ENCODE results near the gene DUSP1. TPM values are rescaled to one million over a fixed set of nuclear protein-coding genes. Genes with fewer than 3 reads are reported as not detected.
A peak's percentile ranks its signal among the peaks of the same experiment; 100 is the strongest.

Gene DUSP1
- total and polyA plus RNA-seq, 10 of the 15 experiments (the other 5 are each of a cell fraction or from before 2014, with no cell fraction given), result 1.4 to 6.2 (median 3.9) TPM

DNA sequence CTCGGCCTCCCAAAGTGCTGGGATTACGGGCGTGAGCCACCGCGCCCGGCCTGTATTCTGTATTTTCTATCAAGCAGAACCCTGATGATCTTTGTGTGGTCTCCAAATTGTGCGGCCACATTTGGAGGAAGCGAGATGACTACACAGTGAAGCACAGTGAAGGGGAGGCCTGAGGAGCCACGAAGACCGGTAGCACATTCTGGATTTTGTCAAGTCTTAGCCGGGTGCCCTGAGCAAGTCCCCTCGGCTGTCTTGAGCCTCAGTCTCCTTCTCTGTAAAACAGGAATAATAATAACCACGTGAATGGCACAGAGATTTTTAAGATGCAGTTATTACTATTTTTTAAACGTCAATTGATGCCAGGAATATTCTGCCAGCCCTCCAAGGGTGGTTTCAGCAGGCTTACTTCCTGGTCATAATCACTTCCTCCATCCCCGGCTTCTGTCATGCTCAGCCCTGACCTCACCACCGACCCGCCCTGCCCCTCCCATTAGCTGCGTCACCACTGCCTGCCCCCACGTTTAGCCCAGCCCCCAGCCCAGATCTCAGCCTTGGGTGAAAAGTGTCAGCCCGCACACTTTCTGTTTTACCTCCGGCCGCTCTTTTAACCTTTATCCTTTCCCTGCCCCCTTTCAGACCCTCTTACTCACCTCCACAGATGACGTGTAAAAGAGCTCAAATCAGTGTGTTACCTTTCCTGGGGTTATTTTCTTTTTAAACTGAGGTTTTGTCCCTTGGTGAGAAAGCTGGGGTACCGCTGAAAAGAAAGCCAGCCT lies 36.1 kb upstream of the DUSP1 start (continued):
- TF ChIP-seq NR2C2 (IDR thresholded peaks at IDR 0.05; ENCODE audit: borderline replicate concordance, control insufficient read depth, insufficient read length, low read depth) (no peak), RFX5 (IDR thresholded peaks at IDR 0.05; ENCODE audit: low read depth, low read length) (no peak), DPF2 (IDR thresholded peaks at IDR 0.05) (no peak), RAD51 (IDR thresholded peaks at IDR 0.05) (no peak), HDAC2 (IDR thresholded peaks at IDR 0.05) (no peak), MEF2B (IDR thresholded peaks at IDR 0.05; ENCODE audit: partially characterized antibody, poor library complexity, severe bottlenecking) (peak; percentile 50), EZH2 (IDR thresholded peaks at IDR 0.05; ENCODE audit: borderline replicate concordance, control insufficient read depth, low read depth, low read length) (no peak), IKZF1 (conservative IDR thresholded peaks at IDR 0.05) (peak; percentile 36; the same call in 1 of the 2 replicates), KDM1A (IDR thresholded peaks at IDR 0.05; ENCODE audit: borderline replicate concordance) (no peak), ZNF24 (IDR thresholded peaks at IDR 0.05) (no peak), NFXL1 (IDR thresholded peaks at IDR 0.05; ENCODE audit: borderline replicate concordance) (no peak), JUNB (IDR thresholded peaks at IDR 0.05) (peak; percentile 78), BHLHE40 (IDR thresholded peaks at IDR 0.05; ENCODE audit: borderline replicate concordance in 1 of 2, low read depth in 2 of 2, low read length in 1 of 2) (peak; percentile 9 to 43; a peak in 2 of 4 replicates), CHD2 (IDR thresholded peaks at IDR 0.05; ENCODE audit: borderline replicate concordance, low read depth, low read length) (peak; percentile 75; the same call in 1 of the 2 replicates), ZNF622 (IDR thresholded peaks at IDR 0.05) (no peak), BMI1 (IDR thresholded peaks at IDR 0.05; ENCODE audit: borderline replicate concordance) (no peak), SMAD5 (IDR thresholded peaks at IDR 0.05; ENCODE audit: low read depth) (no peak)
- TF ChIP-seq, protein P1, sequence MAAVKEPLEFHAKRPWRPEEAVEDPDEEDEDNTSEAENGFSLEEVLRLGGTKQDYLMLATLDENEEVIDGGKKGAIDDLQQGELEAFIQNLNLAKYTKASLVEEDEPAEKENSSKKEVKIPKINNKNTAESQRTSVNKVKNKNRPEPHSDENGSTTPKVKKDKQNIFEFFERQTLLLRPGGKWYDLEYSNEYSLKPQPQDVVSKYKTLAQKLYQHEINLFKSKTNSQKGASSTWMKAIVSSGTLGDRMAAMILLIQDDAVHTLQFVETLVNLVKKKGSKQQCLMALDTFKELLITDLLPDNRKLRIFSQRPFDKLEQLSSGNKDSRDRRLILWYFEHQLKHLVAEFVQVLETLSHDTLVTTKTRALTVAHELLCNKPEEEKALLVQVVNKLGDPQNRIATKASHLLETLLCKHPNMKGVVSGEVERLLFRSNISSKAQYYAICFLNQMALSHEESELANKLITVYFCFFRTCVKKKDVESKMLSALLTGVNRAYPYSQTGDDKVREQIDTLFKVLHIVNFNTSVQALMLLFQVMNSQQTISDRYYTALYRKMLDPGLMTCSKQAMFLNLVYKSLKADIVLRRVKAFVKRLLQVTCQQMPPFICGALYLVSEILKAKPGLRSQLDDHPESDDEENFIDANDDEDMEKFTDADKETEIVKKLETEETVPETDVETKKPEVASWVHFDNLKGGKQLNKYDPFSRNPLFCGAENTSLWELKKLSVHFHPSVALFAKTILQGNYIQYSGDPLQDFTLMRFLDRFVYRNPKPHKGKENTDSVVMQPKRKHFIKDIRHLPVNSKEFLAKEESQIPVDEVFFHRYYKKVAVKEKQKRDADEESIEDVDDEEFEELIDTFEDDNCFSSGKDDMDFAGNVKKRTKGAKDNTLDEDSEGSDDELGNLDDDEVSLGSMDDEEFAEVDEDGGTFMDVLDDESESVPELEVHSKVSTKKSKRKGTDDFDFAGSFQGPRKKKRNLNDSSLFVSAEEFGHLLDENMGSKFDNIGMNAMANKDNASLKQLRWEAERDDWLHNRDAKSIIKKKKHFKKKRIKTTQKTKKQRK (IDR thresholded peaks at IDR 0.05; ENCODE audit: low read depth, low read length), result no peak
- TF ChIP-seq, protein P2, sequence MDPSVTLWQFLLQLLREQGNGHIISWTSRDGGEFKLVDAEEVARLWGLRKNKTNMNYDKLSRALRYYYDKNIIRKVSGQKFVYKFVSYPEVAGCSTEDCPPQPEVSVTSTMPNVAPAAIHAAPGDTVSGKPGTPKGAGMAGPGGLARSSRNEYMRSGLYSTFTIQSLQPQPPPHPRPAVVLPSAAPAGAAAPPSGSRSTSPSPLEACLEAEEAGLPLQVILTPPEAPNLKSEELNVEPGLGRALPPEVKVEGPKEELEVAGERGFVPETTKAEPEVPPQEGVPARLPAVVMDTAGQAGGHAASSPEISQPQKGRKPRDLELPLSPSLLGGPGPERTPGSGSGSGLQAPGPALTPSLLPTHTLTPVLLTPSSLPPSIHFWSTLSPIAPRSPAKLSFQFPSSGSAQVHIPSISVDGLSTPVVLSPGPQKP (IDR thresholded peaks at IDR 0.05; ENCODE audit: low read depth, low read length), result no peak
- TF ChIP-seq, protein P3, sequence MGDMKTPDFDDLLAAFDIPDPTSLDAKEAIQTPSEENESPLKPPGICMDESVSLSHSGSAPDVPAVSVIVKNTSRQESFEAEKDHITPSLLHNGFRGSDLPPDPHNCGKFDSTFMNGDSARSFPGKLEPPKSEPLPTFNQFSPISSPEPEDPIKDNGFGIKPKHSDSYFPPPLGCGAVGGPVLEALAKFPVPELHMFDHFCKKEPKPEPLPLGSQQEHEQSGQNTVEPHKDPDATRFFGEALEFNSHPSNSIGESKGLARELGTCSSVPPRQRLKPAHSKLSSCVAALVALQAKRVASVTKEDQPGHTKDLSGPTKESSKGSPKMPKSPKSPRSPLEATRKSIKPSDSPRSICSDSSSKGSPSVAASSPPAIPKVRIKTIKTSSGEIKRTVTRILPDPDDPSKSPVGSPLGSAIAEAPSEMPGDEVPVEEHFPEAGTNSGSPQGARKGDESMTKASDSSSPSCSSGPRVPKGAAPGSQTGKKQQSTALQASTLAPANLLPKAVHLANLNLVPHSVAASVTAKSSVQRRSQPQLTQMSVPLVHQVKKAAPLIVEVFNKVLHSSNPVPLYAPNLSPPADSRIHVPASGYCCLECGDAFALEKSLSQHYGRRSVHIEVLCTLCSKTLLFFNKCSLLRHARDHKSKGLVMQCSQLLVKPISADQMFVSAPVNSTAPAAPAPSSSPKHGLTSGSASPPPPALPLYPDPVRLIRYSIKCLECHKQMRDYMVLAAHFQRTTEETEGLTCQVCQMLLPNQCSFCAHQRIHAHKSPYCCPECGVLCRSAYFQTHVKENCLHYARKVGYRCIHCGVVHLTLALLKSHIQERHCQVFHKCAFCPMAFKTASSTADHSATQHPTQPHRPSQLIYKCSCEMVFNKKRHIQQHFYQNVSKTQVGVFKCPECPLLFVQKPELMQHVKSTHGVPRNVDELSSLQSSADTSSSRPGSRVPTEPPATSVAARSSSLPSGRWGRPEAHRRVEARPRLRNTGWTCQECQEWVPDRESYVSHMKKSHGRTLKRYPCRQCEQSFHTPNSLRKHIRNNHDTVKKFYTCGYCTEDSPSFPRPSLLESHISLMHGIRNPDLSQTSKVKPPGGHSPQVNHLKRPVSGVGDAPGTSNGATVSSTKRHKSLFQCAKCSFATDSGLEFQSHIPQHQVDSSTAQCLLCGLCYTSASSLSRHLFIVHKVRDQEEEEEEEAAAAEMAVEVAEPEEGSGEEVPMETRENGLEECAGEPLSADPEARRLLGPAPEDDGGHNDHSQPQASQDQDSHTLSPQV (IDR thresholded peaks at IDR 0.05), result no peak
- TF ChIP-seq, protein P4, sequence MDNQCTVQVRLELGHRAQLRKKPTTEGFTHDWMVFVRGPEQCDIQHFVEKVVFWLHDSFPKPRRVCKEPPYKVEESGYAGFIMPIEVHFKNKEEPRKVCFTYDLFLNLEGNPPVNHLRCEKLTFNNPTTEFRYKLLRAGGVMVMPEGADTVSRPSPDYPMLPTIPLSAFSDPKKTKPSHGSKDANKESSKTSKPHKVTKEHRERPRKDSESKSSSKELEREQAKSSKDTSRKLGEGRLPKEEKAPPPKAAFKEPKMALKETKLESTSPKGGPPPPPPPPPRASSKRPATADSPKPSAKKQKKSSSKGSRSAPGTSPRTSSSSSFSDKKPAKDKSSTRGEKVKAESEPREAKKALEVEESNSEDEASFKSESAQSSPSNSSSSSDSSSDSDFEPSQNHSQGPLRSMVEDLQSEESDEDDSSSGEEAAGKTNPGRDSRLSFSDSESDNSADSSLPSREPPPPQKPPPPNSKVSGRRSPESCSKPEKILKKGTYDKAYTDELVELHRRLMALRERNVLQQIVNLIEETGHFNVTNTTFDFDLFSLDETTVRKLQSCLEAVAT (IDR thresholded peaks at IDR 0.05), result peak; percentile 69; the same call in 1 of the 2 replicates

Data from GM12878 (cell line).